Stimulated activated naive CD8-positive, alpha-beta T cell treated with anti-CD3 and anti-CD28 coated beads, Interleukin-15, Interleukin-2, amounts not matched to agents 100 U/mL and 50 U/mL, for 24 hours (primary cell): ENCODE results near the gene WNT11.

Experiments used
- ATAC-seq: fragments of 150-1000 bp; cut with Tn5 transposase; one replicate; pipeline ENCODE4 v1.10.0; 2021
- DNase-seq: peaks from one replicate; pipeline ENCODE4 v3.0.0; 2021

Gene WNT11

GRCh38 chr11:76206327-76207081 is at the start of gene WNT11:
Gene WNT11 (minus strand): TSS chr11:76206502. CDS start chr11:76206407, 95 bp downstream.
- DNase-seq, result peak; percentile 32
- ATAC-seq, result no peak

GRCh38 chr11:76253416-76253815 is 47.1 kb upstream of the WNT11 start:
- no peak for ATAC-seq

GRCh38 chr11:76252631-76253070 is 46.3 kb upstream of the WNT11 start:
- ATAC-seq, result no peak
- no peak for DNase-seq

More at GRCh38 chr11:76253416-76253815, 47.1 kb upstream of the WNT11 start:
- no peak for DNase-seq

GRCh38 chr11:76251576-76251975 is 45.3 kb upstream of the WNT11 start:
- DNase-seq, result no peak
- no peak for ATAC-seq

- DNase-seq, result no peak
Measured at GRCh38 chr11:76251226-76251575, 44.9 kb upstream of the WNT11 start.

GRCh38 chr11:76250520-76251225 is 44.4 kb upstream of the WNT11 start:
- no peak for ATAC-seq

More at GRCh38 chr11:76251226-76251575, 44.9 kb upstream of the WNT11 start:
- ATAC-seq, result no peak

GRCh38 chr11:76249195-76249741 is 43.0 kb upstream of the WNT11 start:
- DNase-seq, result no peak
- ATAC-seq, result no peak

More at GRCh38 chr11:76250520-76251225, 44.4 kb upstream of the WNT11 start:
- no peak for DNase-seq

GRCh38 chr11:76248210-76248609 is 41.9 kb upstream of the WNT11 start:
- DNase-seq (peak; percentile 11), ATAC-seq (no peak)

GRCh38 chr11:76247091-76247490 is 40.8 kb upstream of the WNT11 start:
- ATAC-seq, result no peak
- no peak for DNase-seq

- ATAC-seq (no peak), DNase-seq (no peak)
Measured at GRCh38 chr11:76246271-76246933, 40.1 kb upstream of the WNT11 start.

- ATAC-seq, result no peak
- DNase-seq, result no peak
Measured at GRCh38 chr11:76245720-76246119, 39.4 kb upstream of the WNT11 start.

GRCh38 chr11:76244316-76244851 is 38.1 kb upstream of the WNT11 start:
- DNase-seq, result no peak
- no peak for ATAC-seq

- no peak for ATAC-seq
Measured at GRCh38 chr11:76243957-76244285, 37.6 kb upstream of the WNT11 start.

GRCh38 chr11:76243193-76243956 is 37.1 kb upstream of the WNT11 start:
- DNase-seq (no peak), ATAC-seq (no peak)

More at GRCh38 chr11:76243957-76244285, 37.6 kb upstream of the WNT11 start:
- no peak for DNase-seq

- no peak for ATAC-seq
- no peak for DNase-seq
Measured at GRCh38 chr11:76242004-76242779, 35.9 kb upstream of the WNT11 start.

GRCh38 chr11:76241243-76242000 is 35.1 kb upstream of the WNT11 start:
- ATAC-seq (no peak), DNase-seq (no peak)

- no peak for DNase-seq
- ATAC-seq, result no peak
Measured at GRCh38 chr11:76240666-76241065, 34.4 kb upstream of the WNT11 start.

- ATAC-seq (no peak), DNase-seq (no peak)
Measured at GRCh38 chr11:76240161-76240540, 33.8 kb upstream of the WNT11 start.

GRCh38 chr11:76239483-76240160 is 33.3 kb upstream of the WNT11 start:
- ATAC-seq (no peak), DNase-seq (no peak)

- no peak for ATAC-seq
- no peak for DNase-seq
Measured at GRCh38 chr11:76238551-76238950, 32.2 kb upstream of the WNT11 start.
